HG03135 (cell line): Measurements from ENCODE around the gene DSN1.

Experiments used
- ATAC-seq: cut with Tn5 transposase; IDR thresholded peaks from one replicate; pipeline ENCODE4 v1.9.1; 2021; ENCODE audit warnings: mild to moderate bottlenecking, moderate library complexity; ENCODE audit not compliant: unreplicated experiment

DSN1 gene

GRCh38 chr20:36758276-36758675 is 15.3 kb downstream of the DSN1 start:
- ATAC-seq: no peak

GRCh38 chr20:36756496-36756895 is 17.1 kb downstream of the DSN1 start:
- ATAC-seq: no peak

- ATAC-seq: no peak
Measured at GRCh38 chr20:36754656-36755222, 18.8 kb downstream of the DSN1 start.

- ATAC-seq: no peak
Measured at GRCh38 chr20:36752582-36752981, 21.0 kb downstream of the DSN1 start.

GRCh38 chr20:36745927-36746659 is 27.5 kb downstream of the DSN1 start, which contains the start of gene NDRG3:
Gene NDRG3, minus strand, starts transcription at chr20:36746090. Its CDS starts 24,355 bp downstream, at chr20:36721735.
- ATAC-seq: peak; percentile 94

- peak; percentile 28 for ATAC-seq
Measured at GRCh38 chr20:36745234-36745926, 28.2 kb downstream of the DSN1 start.

GRCh38 chr20:36744764-36745191 is 28.8 kb downstream of the DSN1 start:
- ATAC-seq: no peak

GRCh38 chr20:36744243-36744642 is 29.3 kb downstream of the DSN1 start:
- no peak for ATAC-seq

- ATAC-seq: no peak
Measured at GRCh38 chr20:36742558-36742957, 31.0 kb downstream of the DSN1 start.

GRCh38 chr20:36741072-36741471 is 32.5 kb downstream of the DSN1 start:
- no peak for ATAC-seq

GRCh38 chr20:36737183-36737499 is 36.4 kb downstream of the DSN1 start:
- no peak for ATAC-seq

GRCh38 chr20:36736451-36737182 is 36.9 kb downstream of the DSN1 start:
- no peak for ATAC-seq

- no peak for ATAC-seq
Measured at GRCh38 chr20:36732456-36732855, 41.1 kb downstream of the DSN1 start.

- ATAC-seq: no peak
Measured at GRCh38 chr20:36728986-36729385, 44.6 kb downstream of the DSN1 start.

GRCh38 chr20:36726168-36726567 is 47.4 kb downstream of the DSN1 start:
- no peak for ATAC-seq

- no peak for ATAC-seq
Measured at GRCh38 chr20:36720510-36720909, 53.1 kb downstream of the DSN1 start.

- ATAC-seq: no peak
Measured at GRCh38 chr20:36717657-36718056, 55.9 kb downstream of the DSN1 start.

GRCh38 chr20:36717021-36717420 is 56.5 kb downstream of the DSN1 start:
- ATAC-seq: no peak

- no peak for ATAC-seq
Measured at GRCh38 chr20:36712775-36713174, 60.8 kb downstream of the DSN1 start.

- ATAC-seq: no peak
Measured at GRCh38 chr20:36709126-36709525, 64.4 kb downstream of the DSN1 start.

- no peak for ATAC-seq
Measured at GRCh38 chr20:36703530-36703929, 70.0 kb downstream of the DSN1 start.
